HUES48 (cell line): ENCODE data around the gene ATP9B.

Source experiments
- H3K27ac ChIP-seq: one replicate; pipeline ENCODE4 v1.7.0; 2013; ENCODE audit warnings: low read depth, low read length, inconsistent platforms
- H3K27me3 ChIP-seq: 2 replicates; pipeline ENCODE4 v1.6.1; 2013; ENCODE audit warnings: mild to moderate bottlenecking, low read length; ENCODE audit not compliant: control insufficient read depth, insufficient read depth
- H3K36me3 ChIP-seq: 2 replicates; pipeline ENCODE4 v1.6.1; 2013; ENCODE audit warnings: low read length; ENCODE audit not compliant: control insufficient read depth, insufficient read depth
- H3K4me1 ChIP-seq: 2 replicates; pipeline ENCODE4 v1.6.1; 2013; ENCODE audit warnings: mild to moderate bottlenecking, low read length; ENCODE audit not compliant: control insufficient read depth, insufficient read depth
- H3K4me3 ChIP-seq: 2 replicates; pipeline ENCODE4 v1.5.1; 2013; ENCODE audit warnings: mild to moderate bottlenecking, low read depth, low read length
- H3K9ac ChIP-seq: 2 replicates; pipeline ENCODE4 v1.6.1; 2013; ENCODE audit warnings: mild to moderate bottlenecking, low read depth, low read length, moderate library complexity
- H3K9me3 ChIP-seq: 2 replicates; pipeline ENCODE4 v1.6.1; 2013; ENCODE audit warnings: low read length; ENCODE audit not compliant: control insufficient read depth, insufficient read depth

Gene ATP9B

DNA sequence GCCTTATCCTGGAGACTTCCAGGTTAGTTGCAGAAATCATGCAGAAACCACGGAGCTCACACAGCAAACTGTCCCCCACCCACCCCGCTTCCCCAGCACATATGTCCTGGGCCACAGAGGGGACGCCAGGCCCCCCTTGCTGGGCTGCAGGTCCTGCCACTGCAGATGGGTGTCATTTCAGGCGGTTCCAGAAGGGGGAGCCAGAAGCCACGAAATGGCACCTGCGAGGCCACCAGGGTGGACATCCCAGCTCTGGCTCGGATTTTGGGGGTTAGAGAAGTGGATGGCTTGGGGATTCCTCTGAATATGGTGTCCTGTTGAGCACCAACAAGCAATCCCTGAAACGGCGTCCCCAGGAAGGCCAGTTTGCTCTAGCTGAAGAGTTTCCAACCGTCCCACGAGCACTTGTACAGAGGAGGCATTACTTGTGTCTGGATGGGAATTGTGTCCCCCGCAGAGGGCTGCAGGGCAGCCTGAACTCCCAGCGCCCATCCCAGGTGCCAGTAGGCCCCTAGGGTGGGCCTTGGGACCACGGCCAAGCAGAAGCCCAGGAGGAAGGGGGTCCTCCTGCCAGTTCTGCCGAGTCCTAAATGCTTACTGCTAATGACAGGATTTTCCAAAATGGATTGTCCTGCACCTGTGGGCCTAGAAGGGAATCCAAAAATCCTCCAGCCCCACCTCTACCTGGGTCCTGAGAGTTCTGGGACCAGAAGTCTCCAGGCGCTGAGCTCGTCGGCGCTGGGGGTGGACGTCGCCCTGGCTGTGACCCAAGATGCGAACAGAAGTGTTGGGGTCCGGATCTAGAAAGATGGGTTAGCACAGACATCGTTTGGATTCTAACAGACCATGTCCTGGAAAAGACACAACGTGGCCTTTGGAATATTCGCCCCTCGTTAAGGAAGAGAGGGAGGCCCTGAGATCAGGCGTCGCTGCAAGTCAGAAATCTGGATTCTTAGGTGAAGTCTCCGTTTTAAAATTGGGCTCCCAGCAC is 311.9 kb downstream of the ATP9B start:
- Histone ChIP-seq H3K27me3 (no peaks in the 10 kb centered on the region), H3K4me3 (no peak overlapping the region), H3K9ac (no peak overlapping the region), H3K36me3 (peaks cover 8% of the 10 kb centered on the region; the same call in 1 of the 2 replicates), H3K4me1 (peaks cover 9% of the 10 kb centered on the region; the same call in 1 of the 2 replicates), H3K27ac (no peak overlapping the region), H3K9me3 (no peaks in the 10 kb centered on the region)

DNA sequence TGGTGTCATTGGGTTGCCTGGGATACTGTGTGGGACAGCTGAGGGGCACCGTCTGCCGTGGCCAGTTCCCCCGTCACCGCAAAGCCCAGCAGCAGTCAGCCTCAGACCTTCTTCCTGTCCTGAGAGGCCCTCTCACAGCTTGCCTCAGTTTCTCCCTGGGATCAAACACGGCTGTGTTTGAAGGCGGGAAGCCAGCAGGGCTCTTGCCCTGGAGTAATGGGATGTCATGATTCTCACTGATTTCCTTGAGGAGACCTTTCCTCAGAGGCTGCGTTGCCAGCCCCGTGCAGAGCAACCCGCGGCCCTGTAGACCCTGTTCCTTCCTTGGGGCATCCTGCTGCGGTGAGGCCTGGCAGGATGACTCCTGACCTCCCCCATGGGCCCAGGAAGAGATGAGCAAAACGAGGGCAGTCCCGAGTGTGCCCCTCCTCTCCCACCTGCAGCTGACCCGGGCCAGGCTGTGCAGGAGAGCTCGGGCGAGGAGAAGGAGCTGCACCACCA is 312.7 kb downstream of the ATP9B start:
- Histone ChIP-seq H3K9ac (no peak overlapping the region), H3K9me3 (no peaks in the 10 kb centered on the region), H3K27ac (no peak overlapping the region), H3K27me3 (no peaks in the 10 kb centered on the region), H3K4me3 (no peak overlapping the region), H3K4me1 (peaks cover 9% of the 10 kb centered on the region; the same call in 1 of the 2 replicates), H3K36me3 (peaks cover 8% of the 10 kb centered on the region; the same call in 1 of the 2 replicates)

DNA sequence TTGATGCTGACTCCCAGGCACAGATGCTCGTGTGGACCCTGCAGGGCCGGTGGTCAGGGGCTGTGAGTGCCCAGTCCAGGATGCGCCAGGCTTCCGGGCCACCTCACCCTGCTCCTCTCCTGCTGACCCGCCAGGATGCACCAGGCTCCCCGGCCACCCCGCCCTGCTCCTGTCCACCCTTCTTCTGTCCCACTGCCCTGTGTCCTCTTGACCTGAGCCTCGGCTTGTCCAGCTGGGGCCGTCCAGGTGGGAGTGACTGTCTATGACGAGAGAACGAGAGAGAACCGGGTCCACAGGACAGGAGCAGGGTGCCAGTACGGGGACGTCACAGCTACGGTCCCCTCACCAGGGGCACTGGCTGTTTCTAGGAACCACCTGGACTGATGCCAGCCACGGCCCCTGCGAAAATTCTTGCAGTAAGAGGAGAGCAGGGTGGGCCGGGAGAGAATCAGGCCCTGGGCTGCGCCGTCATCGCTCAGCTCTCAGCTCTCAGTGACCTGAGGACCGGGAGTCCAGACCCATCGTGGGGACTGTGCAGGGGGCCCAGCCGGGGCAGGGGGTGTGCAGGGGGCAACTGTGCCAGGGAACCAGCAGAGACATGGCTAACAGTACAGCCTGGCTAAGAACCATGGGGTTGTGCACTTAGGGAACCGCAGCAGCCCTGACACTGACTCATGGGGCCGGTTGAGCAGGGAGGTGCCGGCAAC is 313.6 kb downstream of the ATP9B start:
- H3K36me3 ChIP-seq = no peaks in the 10 kb centered on the region
- peaks cover 9% of the 10 kb centered on the region; the same call in 1 of the 2 replicates for H3K4me1 ChIP-seq
- H3K9me3 ChIP-seq = no peaks in the 10 kb centered on the region
- no peak overlapping the region for H3K4me3 ChIP-seq
- no peak overlapping the region for H3K27ac ChIP-seq
- no peaks in the 10 kb centered on the region for H3K27me3 ChIP-seq
- no peak overlapping the region for H3K9ac ChIP-seq

DNA sequence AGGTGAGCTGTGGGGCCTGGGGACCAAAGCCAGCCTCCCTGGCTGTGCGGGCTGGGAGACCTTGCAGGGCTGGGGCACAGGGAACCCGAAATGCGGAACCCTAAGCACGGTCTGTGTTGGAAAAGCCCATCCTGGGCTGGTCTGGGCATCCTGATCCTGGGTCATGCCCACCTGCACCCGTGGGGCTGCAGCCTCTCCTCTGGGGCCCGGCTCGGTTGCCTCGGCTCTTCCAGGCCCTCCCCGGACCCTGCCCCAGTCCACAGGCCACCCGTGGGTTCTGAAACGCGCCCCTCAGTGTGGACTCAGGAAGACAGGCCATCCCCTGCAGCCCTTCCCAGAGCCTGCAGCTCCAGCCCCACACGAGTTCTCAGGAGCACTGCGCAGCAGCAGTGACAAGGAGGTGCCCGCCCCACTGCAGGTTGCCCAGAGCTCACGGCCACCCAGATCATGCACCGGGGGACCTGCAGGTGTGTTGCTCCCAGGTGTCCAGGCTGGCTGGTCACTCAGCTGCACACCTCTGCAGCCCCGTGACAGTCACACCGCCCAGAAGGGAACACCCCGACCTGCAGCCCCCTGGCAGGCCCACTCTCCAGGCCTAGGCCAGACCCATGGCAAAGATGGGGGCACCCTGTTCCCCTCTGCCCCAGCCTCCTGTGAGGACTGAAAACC is 314.3 kb downstream of the ATP9B start:
- Histone ChIP-seq H3K27me3 (no peaks in the 10 kb centered on the region), H3K4me3 (no peak overlapping the region), H3K27ac (no peak overlapping the region), H3K9ac (no peak overlapping the region), H3K4me1 (peaks cover 6% of the 10 kb centered on the region; the same call in 1 of the 2 replicates), H3K36me3 (no peaks in the 10 kb centered on the region), H3K9me3 (no peaks in the 10 kb centered on the region)

DNA sequence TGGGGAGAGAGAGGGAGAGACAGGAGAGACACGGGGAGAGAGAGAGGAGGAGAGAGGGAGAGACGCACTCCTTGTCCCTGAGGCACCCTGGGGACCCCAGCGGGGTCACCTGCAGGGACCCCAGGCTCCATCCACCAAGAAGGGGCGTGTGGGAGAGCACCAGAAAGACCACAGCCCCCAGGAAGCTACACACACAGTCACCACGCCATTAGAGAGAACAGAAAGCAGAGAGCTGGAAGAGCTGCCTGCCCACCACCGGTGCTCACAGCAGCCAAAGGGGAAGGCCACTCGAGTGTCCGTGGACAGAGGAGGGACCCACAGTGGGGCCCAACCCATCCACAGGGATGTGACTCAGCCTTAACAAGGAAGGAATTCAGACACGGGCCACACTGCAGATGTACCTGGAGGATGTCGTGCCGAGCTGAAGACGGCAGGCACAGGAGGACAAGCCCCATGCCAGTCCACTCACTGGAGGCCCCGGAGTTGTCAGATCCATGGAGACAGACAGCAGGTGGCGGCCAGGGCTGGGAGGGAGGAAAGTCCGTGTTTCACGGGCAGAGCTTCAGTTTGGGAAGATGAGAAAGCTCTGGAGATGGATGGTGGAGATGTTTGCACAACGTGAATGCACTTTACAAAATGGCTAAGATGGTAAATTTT is 315.1 kb downstream of the ATP9B start:
- no peak overlapping the region for H3K27ac ChIP-seq
- no peaks in the 10 kb centered on the region for H3K9me3 ChIP-seq
- H3K27me3 ChIP-seq = peaks cover 2% of the 10 kb centered on the region; the same call in 1 of the 2 replicates
- no peak overlapping the region for H3K9ac ChIP-seq
- no peak overlapping the region for H3K4me3 ChIP-seq
- peaks cover 1% of the 10 kb centered on the region; the same call in 1 of the 2 replicates for H3K4me1 ChIP-seq
- H3K36me3 ChIP-seq = no peaks in the 10 kb centered on the region

DNA sequence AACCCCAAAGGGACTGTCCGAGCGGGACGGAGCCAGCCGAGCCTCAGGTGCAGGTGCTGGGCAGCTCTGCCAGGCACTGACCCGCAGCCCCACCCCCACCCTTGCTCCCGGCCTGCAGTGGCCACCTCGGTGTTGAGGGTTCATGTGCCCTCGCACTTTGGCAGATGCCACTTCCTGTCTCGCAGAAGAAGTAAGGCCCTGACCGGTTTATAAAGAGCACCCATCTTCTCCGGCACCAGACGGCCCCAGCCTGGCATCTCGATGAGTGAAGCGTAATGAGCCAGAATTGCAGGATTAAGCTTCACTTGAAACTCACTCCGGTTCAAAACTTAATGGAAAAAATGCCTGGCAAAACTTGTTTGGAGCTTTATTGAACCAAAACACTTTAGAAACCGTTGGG is 315.6 kb downstream of the ATP9B start:
- H3K4me3 ChIP-seq = no peak overlapping the region
- no peak overlapping the region for H3K9ac ChIP-seq
- H3K4me1 ChIP-seq = no peaks in the 10 kb centered on the region
- peaks cover 7% of the 10 kb centered on the region for H3K27me3 ChIP-seq
- H3K27ac ChIP-seq = no peak overlapping the region
- no peaks in the 10 kb centered on the region for H3K36me3 ChIP-seq
- H3K9me3 ChIP-seq = no peaks in the 10 kb centered on the region

DNA sequence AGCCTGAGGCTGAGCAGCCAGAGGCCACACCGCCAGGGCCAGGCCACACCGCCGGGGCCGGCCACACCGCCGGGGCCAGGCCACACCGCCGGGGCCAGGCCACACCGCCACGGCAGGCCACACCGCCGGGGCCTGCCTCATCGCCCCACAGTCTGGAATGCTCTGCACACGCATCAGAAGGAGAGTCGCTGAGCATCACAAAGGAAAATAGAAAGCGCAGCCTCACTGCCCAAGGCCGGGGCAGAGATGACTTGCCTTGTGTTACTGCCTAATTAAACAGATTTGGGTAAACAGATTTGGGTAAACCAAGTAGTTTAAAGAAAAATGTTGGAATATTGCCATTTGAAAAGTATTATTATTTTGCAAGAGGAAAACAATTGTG is 316.1 kb downstream of the ATP9B start:
- no peak overlapping the region for H3K9ac ChIP-seq

DNA sequence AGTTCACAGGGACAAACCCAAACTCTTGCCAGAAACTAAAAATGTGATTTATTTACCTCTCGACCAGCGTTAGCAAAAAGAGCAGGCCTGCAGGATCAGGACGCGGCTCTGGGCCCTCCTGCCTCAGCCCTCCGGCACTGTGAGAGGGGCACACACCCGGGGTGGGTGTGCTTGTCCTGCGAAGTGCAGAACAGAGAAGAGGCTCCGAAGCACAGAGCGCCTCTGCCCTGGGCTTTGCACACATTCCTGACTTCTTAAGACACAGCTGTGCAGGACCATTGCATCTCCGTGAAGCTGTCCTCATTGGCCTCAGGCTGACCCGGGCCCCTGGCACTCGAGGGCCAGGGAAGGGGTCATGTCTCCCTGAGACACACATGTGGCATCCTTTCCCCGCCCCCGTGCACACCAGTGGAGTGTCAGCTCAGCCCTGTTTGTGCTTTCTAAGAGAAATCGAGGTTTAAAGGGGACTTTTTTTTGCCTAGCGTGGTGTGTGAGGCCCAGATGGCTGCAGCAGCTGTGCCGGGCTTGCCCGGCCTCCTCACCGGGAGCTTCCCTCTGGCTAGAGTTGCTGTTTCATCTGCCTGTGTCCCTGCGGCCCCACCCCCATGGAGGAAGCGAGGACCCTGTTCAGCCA is 316.6 kb downstream of the ATP9B start:
- H3K9me3 ChIP-seq = no peaks in the 10 kb centered on the region
- H3K27me3 ChIP-seq = peaks cover 17% of the 10 kb centered on the region
- H3K9ac ChIP-seq = no peak overlapping the region
- H3K27ac ChIP-seq = no peak overlapping the region
- no peaks in the 10 kb centered on the region for H3K4me1 ChIP-seq
- H3K36me3 ChIP-seq = no peaks in the 10 kb centered on the region
- no peak overlapping the region for H3K4me3 ChIP-seq

More for the DNA sequence above, 316.1 kb downstream of the ATP9B start:
- no peak overlapping the region for H3K4me3 ChIP-seq
- no peak overlapping the region for H3K27ac ChIP-seq
- no peaks in the 10 kb centered on the region for H3K9me3 ChIP-seq
- H3K4me1 ChIP-seq = no peaks in the 10 kb centered on the region
- H3K36me3 ChIP-seq = no peaks in the 10 kb centered on the region
- peaks cover 12% of the 10 kb centered on the region for H3K27me3 ChIP-seq

DNA sequence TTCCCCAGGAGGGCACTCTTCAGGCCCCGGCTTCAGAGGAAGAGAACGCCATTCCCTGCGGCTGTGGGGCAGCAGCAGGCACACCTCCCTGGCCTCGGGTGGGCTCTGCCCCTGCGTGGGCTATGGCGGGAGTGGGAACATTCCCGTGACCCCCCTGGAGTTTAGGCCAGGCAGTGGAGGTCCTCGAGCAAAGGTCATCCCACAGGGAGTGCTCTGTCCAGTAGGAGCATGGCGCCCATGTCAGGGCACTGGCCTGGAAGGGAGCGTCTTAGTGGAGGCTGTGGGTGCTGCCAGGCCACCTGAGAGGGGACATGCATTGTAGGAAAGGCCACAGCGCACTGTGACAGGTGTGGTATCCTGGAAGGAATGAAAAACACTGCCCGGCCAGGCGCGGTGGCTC is 317.4 kb downstream of the ATP9B start:
- no peaks in the 10 kb centered on the region for H3K4me1 ChIP-seq
- no peak overlapping the region for H3K4me3 ChIP-seq
- peaks cover 21% of the 10 kb centered on the region for H3K27me3 ChIP-seq
- no peak overlapping the region for H3K27ac ChIP-seq
- H3K9me3 ChIP-seq = no peaks in the 10 kb centered on the region
- H3K9ac ChIP-seq = no peak overlapping the region
- no peaks in the 10 kb centered on the region for H3K36me3 ChIP-seq

DNA sequence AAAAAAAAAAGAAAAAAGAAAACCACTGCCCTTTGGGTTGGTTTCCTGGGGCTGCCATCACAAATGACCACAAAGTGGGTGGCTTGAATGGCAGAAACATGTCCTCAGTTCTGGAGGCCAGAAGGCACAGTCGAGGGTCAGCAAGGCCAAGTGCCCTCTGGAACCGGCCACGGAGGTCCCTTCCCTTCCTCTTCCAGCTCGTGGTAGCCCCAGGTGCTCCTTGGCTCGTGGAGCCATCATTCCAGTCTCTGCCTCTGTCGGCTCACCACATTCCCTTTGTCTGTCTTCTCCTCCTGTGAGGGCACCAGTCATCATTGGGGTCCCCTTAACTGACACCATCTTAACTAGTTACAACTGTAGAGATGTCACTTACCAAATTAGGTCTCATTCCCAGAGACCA is 318.0 kb downstream of the ATP9B start:
- Histone ChIP-seq H3K9ac (no peak overlapping the region), H3K4me3 (no peak overlapping the region), H3K36me3 (no peaks in the 10 kb centered on the region), H3K27me3 (peaks cover 28% of the 10 kb centered on the region), H3K4me1 (no peaks in the 10 kb centered on the region), H3K9me3 (no peaks in the 10 kb centered on the region), H3K27ac (no peak overlapping the region)
